ENCODE data around the gene ACSM2B.

DNA sequence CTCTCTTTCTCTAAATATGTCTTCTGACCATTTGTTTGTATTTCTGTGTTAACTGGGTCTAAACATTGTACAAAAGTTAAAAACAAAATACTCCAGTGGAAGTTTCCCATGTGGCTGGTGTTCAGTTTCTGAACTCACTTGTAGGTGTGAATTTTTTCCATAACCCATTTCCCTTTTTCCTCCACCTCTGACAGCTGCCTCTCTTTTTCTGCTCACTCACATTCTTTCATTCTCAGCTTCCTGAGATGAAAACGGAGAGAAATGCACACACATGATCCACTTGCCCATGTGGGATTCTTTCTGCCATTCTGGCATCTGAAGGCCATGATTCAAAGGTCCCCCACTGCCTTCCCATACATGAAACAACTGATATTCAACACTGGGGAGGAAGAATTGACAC lies 41.1 kb upstream of the ACSM2B start:
- TF ChIP-seq, protein P1, sequence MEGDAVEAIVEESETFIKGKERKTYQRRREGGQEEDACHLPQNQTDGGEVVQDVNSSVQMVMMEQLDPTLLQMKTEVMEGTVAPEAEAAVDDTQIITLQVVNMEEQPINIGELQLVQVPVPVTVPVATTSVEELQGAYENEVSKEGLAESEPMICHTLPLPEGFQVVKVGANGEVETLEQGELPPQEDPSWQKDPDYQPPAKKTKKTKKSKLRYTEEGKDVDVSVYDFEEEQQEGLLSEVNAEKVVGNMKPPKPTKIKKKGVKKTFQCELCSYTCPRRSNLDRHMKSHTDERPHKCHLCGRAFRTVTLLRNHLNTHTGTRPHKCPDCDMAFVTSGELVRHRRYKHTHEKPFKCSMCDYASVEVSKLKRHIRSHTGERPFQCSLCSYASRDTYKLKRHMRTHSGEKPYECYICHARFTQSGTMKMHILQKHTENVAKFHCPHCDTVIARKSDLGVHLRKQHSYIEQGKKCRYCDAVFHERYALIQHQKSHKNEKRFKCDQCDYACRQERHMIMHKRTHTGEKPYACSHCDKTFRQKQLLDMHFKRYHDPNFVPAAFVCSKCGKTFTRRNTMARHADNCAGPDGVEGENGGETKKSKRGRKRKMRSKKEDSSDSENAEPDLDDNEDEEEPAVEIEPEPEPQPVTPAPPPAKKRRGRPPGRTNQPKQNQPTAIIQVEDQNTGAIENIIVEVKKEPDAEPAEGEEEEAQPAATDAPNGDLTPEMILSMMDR (IDR thresholded peaks at IDR 0.05; ENCODE audit: insufficient read depth, low read depth, low read length): no peak
- no peak for TF ChIP-seq EZH2 (IDR thresholded peaks at IDR 0.05; ENCODE audit: insufficient read depth, low read length)
